HG03520 (cell line): ENCODE results near the gene ARHGAP11B.
"Not testable (repeated sequence)": the region's sequence is repeated elsewhere in the genome, so short reads cannot be mapped to it uniquely, and the experiment has no call there.

ENCODE experiments used
- ATAC-seq: cut with Tn5 transposase; IDR thresholded peaks from one replicate; pipeline ENCODE4 v1.9.1; 2021; ENCODE audit warnings: mild to moderate bottlenecking, moderate library complexity; ENCODE audit not compliant: unreplicated experiment

The ARHGAP11B gene

DNA sequence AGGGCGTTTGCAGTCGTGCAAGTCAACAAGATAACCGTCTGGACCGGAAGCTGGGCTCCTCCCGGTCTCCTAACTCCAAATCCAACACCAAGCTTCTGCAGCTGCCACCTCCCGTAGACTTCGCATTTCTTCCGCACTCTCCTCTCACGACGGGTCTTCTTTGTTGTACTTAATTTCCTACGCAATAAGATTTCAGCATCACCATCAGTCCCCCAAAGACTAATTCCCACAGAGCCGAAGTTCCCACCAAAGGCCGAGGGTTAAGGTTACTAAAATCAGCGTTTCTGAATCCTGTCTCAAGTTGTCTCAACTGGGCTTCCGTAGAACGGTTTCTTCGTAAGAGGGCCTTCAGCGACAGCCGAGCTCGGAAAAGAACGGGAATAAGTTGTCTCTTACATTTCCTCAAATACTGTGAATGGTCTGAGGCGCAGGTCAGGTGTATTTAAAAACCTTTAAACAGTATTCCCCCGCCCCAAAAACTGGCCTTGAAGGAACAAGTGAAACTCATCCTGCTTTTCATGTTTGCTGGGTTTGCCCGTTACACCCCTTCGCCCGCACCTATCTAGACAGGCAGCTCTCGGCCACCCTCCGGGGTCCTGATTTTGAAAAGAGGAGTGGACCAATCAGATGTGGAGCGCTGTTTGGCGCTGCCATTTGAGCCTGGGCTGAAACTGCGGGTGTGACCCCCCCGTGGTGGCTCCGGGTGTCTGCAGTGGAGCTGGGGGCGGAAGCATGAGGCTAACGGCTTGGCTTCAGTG is at the start of gene ARHGAP11B:
Gene ARHGAP11B, plus strand, starts transcription at position 693 of the 758 bp plus-strand sequence.
- peak; percentile 92 for ATAC-seq

GRCh38 chr15:30579394-30579970 is 46.4 kb upstream of the ARHGAP11B start:
- not testable (repeated sequence) for ATAC-seq

- not testable (repeated sequence) for ATAC-seq
These were observed 45.2 kb upstream of the ARHGAP11B start for GRCh38 chr15:30580716-30581115.

- not testable (repeated sequence) for ATAC-seq
These were observed 27.0 kb upstream of the ARHGAP11B start for GRCh38 chr15:30598953-30599352.

DNA sequence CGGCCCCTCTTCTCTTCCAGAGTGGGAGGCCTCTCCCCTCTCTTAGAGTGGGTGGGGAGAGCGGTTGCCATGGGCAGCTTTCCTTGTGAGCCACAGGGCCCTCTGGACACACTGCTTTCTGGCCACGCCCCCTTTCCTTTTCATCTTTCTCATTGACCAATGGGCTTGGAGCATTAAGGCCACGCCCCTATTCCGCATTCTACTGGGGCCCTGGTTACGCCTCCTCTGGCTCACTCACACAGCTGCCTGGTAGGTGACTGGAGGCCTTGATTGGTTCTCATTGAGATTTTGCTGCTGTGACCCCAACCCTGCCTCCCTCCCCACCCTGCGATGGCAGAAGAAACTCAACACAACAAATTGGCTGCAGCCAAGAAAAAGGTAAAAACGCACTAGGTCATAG is 22.1 kb upstream of the ARHGAP11B start, which contains the start of gene GOLGA8H:
Gene GOLGA8H, plus strand, starts transcription at position 233 of the 400 bp plus-strand sequence. Its CDS starts 98 bp downstream, at position 331.
- not testable (repeated sequence) for ATAC-seq

DNA sequence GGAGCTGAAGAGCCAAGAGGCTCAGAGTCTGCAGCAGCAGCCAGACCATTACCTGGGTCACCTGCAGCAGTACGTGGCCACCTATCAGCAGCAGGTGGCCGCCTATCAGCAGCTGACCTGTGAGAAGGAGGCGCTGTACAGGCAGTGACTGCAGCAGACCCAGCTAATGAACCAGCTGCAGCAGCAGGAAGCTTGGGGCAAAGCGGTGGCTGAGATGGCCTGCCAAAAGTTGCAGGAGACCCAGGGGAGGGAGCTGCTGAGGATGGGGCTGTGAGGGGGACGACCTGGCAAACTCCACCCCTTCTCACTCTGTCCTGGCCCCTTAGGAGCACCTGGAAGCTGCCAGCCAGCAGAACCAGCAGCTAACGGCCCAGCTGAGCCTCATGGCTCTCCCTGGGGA is 13.7 kb upstream of the ARHGAP11B start:
- ATAC-seq: not testable (repeated sequence)

DNA sequence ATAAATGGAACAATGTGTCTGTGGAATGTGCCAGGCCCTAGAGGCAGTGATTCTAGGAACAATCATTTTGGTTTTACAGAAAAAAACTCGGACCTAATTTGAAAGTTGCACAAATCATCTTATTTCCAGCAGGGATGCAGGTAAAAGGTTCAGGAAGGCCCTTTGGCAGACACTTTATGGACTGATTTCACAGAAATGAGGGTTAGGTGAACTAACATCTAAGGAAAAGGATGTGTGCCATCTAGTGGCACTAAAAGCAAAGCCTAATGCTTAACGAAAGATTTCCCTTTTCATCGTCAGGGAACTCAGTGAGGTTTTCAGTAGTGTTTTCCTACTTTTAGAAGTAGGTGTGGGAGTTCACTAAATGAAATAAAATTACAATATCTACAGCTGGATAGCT is 4.6 kb upstream of the ARHGAP11B start:
- ATAC-seq: not testable (repeated sequence)

- not testable (repeated sequence) for ATAC-seq
These were observed 252 bp downstream of the ARHGAP11B start for GRCh38 chr15:30626194-30626565.

DNA sequence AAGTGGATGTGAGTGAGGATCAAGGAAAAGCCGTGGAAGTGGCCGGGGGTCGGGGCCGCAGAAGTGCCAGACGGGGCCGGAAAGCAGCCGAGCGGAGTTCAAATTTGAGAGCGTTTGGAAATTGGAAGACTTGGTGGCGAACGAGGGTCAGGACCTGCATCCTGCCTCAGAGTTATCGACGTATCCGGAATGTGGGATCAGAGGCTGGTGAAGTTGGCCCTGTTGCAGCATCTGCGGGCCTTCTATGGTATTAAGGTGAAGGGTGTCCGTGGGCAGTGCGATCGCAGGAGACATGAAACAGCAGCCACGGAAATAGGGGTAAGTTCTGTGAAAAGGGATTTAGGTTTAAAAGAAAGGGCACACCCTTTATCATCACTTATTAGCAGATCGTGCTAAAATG is 704 bp downstream of the ARHGAP11B start:
- ATAC-seq: not testable (repeated sequence)

GRCh38 chr15:30650012-30650929 is 24.3 kb downstream of the ARHGAP11B start:
- ATAC-seq: peak; percentile 96

- ATAC-seq: not testable (repeated sequence)
These were observed 35.2 kb downstream of the ARHGAP11B start for GRCh38 chr15:30661154-30661553.

DNA sequence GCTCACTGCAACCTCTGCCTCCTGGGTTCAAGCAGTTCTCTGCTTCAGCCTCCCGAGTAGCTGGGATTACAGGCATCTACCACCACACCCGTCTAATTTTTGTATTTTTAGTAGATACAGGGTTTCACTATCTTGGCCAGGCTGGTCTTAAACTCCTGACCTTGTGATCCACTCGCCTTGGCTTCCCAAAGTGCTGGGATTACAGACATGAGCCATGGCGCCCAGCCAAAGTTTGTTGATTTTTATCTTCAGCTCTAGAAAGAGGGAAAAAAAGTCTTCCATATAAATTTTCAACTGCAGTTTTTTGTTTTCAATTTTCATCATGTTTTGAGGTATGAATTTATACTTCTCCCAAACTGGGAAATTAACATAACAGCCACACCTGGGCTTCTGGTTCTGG is 43.7 kb downstream of the ARHGAP11B start:
- not testable (repeated sequence) for ATAC-seq

- no peak for ATAC-seq
These were observed 44.1 kb downstream of the ARHGAP11B start for GRCh38 chr15:30670056-30670455.

- no peak for ATAC-seq
These were observed 45.4 kb downstream of the ARHGAP11B start for GRCh38 chr15:30671309-30671708.

GRCh38 chr15:30675126-30675525 is 49.2 kb downstream of the ARHGAP11B start:
- ATAC-seq: no peak

GRCh38 chr15:30675891-30676290 is 50.0 kb downstream of the ARHGAP11B start:
- not testable (repeated sequence) for ATAC-seq

DNA sequence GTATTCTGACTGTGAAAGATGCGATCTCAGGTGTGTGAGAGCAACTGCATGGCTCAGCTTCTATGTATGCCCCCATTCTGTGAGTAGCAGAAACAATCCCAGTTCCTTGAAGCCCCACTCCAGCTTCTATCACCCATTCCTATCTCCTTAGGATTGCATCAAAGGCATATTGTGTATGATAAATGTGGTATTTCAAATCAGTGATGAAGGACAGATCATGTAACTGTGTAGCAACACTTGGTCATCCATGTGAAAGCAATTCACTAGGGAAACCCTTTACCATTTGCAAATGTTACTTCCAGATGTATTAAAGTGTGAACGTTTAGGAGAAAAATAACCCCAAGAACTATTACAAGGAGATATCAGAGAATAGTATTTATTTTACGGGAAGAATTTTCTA is 55.1 kb downstream of the ARHGAP11B start:
- not testable (repeated sequence) for ATAC-seq

GRCh38 chr15:30685709-30686285 is 59.9 kb downstream of the ARHGAP11B start:
- ATAC-seq: not testable (repeated sequence)

GRCh38 chr15:30686651-30687050 is 60.7 kb downstream of the ARHGAP11B start:
- ATAC-seq: not testable (repeated sequence)
